Measurements from ENCODE around the gene FAM107A. TPM values are rescaled to one million over a fixed set of nuclear protein-coding genes. Genes with fewer than 3 reads are reported as not detected.

FAM107A gene
- total and polyA plus RNA-seq, 2 of the 4 experiments (the other 2 are of a cell fraction), result not detected

DNA sequence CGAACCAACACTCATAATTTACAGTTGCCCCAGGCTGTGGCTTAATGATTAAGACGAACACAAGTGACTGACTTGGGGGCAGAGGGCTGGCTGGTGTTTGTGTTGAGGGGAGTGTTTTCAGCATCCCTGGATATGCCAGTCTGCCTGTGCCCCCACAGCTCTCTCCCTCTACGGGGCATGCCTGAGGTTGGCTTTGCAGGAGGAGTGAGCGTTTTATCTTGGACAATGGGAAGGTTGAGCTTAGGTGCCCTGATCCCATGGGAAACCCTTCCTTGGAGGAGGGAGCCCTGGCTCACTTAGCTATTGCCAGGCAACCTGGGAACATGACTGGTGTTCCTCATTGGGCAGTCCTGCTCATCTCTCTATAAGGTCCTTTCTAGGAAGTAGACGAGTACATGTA is 17.6 kb downstream of the FAM107A start:
- Histone ChIP-seq H4K91ac (ENCODE audit: insufficient read depth, low read depth, low read length) (peak overlapping the region; percentile 89), H3K27me3 (ENCODE audit: control insufficient read depth, insufficient read depth, low read length) (peaks cover 2% of the 10 kb centered on the region; the same call in 1 of the 2 replicates), H3K79me1 (ENCODE audit: low read depth in 1 of 2, low read length in 2 of 2) (no peaks in the 10 kb centered on the region), H4K5ac (ENCODE audit: low read depth, low read length) (no peak overlapping the region), H3K4me2 (ENCODE audit: low read depth, low read length) (no peak overlapping the region), H3K14ac (replicated peaks; ENCODE audit: low read depth, low read length) (0 out of 2 replicates have a peak overlapping the region, but pooled peaks have one; percentile 43), H3K9ac (ENCODE audit: low read depth, low read length) (no peak overlapping the region), H2BK15ac (ENCODE audit: low read depth, low read length) (peak overlapping the region; percentile 90; the same call in 2 of the 3 replicates), H3K23ac (ENCODE audit: low read depth, low read length) (peak overlapping the region; percentile 31; the same call in 1 of the 2 replicates), H3K36me3 (ENCODE audit: control insufficient read depth, insufficient read depth, low read length) (no peaks in the 10 kb centered on the region), H3K9me1 (ENCODE audit: insufficient read depth, low read length) (peaks cover 17% of the 10 kb centered on the region), H2AK5ac (ENCODE audit: low read depth, low read length) (peak overlapping the region; percentile 79), H3K18ac (ENCODE audit: low read depth, low read length) (no peak overlapping the region; the same call in 1 of the 2 replicates), H4K8ac (ENCODE audit: low read depth in 2 of 2, low read length in 2 of 2) (peak overlapping the region in 1 of 2 experiments; percentile 38; a peak in 2 of 4 replicates), H3K56ac (ENCODE audit: extremely low read depth, insufficient read depth, low read length) (no peak overlapping the region; the same call in 1 of the 2 replicates), H3K9me3 (ENCODE audit: control insufficient read depth, insufficient read depth, low read length) (no peaks in the 10 kb centered on the region), H4K20me1 (ENCODE audit: insufficient read depth, low read length) (no peaks in the 10 kb centered on the region), H3K27ac (ENCODE audit: insufficient read depth, low read length) (no peak overlapping the region), H2BK120ac (ENCODE audit: low read depth, low read length) (peak overlapping the region; percentile 90), H2BK20ac (ENCODE audit: low read depth, low read length) (peak overlapping the region; percentile 92), H3K4ac (ENCODE audit: low read depth, low read length) (peak overlapping the region; percentile 93), H2AFZ (replicated peaks; ENCODE audit: low read length, poor library complexity) (peak overlapping the region; percentile 54), H2AK9ac (replicated peaks; ENCODE audit: low read depth, low read length, poor library complexity) (peak overlapping the region; percentile 7), H2BK5ac (ENCODE audit: low read depth, low read length, poor library complexity, severe bottlenecking) (peak overlapping the region; percentile 2), H3K4me1 (ENCODE audit: control insufficient read depth, insufficient read depth, low read length) (peaks cover 2% of the 10 kb centered on the region; the same call in 1 of the 2 replicates), H3K4me3 (ENCODE audit: insufficient read depth, low read depth, low read length) (no peak overlapping the region)
- intact Hi-C loops (cut with micrococcal nuclease) (no loop called here), dilution Hi-C loops (cut with HindIII; ENCODE audit: low sequenced_read_pairs, unreplicated experiment) (no loop called here), in situ Hi-C loops (cut with MboI; ENCODE audit: low sequenced_read_pairs) (loop anchor here (25.0 kb wide), 1 partner anchor 428 kb away; no protein-coding TSS in a partner anchor)
- ChIA-PET POLR2A (ENCODE audit: unreplicated experiment) (no interaction called here), CTCF (interaction anchor here (1.2 to 1.4 kb wide), 3 partner anchors 9 to 493 kb away, joined by 3 to 6 read pairs (median 4); no protein-coding TSS in a partner anchor)
- ATAC-seq (ENCODE audit: low read depth) (no peak), DNase-seq (no peak)
- TF ChIP-seq RFX5 (IDR thresholded peaks at IDR 0.05; ENCODE audit: low read depth, low read length), result no peak
- TF ChIP-seq, protein P1, sequence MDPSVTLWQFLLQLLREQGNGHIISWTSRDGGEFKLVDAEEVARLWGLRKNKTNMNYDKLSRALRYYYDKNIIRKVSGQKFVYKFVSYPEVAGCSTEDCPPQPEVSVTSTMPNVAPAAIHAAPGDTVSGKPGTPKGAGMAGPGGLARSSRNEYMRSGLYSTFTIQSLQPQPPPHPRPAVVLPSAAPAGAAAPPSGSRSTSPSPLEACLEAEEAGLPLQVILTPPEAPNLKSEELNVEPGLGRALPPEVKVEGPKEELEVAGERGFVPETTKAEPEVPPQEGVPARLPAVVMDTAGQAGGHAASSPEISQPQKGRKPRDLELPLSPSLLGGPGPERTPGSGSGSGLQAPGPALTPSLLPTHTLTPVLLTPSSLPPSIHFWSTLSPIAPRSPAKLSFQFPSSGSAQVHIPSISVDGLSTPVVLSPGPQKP (IDR thresholded peaks at IDR 0.05; ENCODE audit: borderline replicate concordance, low read depth, low read length), result no peak
- no peak for TF ChIP-seq MAZ (IDR thresholded peaks at IDR 0.05; ENCODE audit: borderline replicate concordance, low read depth, low read length)
- TF ChIP-seq, protein P2, sequence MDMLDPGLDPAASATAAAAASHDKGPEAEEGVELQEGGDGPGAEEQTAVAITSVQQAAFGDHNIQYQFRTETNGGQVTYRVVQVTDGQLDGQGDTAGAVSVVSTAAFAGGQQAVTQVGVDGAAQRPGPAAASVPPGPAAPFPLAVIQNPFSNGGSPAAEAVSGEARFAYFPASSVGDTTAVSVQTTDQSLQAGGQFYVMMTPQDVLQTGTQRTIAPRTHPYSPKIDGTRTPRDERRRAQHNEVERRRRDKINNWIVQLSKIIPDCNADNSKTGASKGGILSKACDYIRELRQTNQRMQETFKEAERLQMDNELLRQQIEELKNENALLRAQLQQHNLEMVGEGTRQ (IDR thresholded peaks at IDR 0.05; ENCODE audit: low read depth, low read length), result no peak
- TF ChIP-seq RAD21 (IDR thresholded peaks at IDR 0.05; ENCODE audit: low read length), result no peak
- no peak for TF ChIP-seq RCOR1 (IDR thresholded peaks at IDR 0.05; ENCODE audit: insufficient replicate concordance, low read length)
- no peak for TF ChIP-seq CHD1 (IDR thresholded peaks at IDR 0.05; ENCODE audit: low read depth, low read length)
- no peak for TF ChIP-seq CTCF (conservative IDR thresholded peaks at IDR 0.05; ENCODE audit: low read depth, low read length)
- no peak for TF ChIP-seq MAFK (IDR thresholded peaks at IDR 0.05; ENCODE audit: low read depth, low read length)
- no peak for TF ChIP-seq NFE2L2 (IDR thresholded peaks at IDR 0.05; ENCODE audit: low read depth, low read length)
- no peak for TF ChIP-seq CEBPB (IDR thresholded peaks at IDR 0.05; ENCODE audit: low read depth, low read length)
- no CpG with 5 or more reads among the region's 5 CpGs for WGBS, 2 experiments (ENCODE audit: extremely low coverage in 2 of 2, insufficient read length in 1 of 2)
- BruUV-seq (replicated peaks), result no TSS peak

Data from IMR-90 (cell line).